22Rv1 (cell line): ENCODE results near the gene TMTC4.

Experiments
- ZFX ChIP-seq: fragments of 450-650 bp; IDR thresholded peaks from 2 replicates; pipeline ENCODE4 v1.6.1; 2017; ENCODE audit warnings: antibody characterized with exemption, borderline replicate concordance
- TF ChIP-seq, protein P1 (sequence below): fragments of 450-650 bp; IDR thresholded peaks from 2 replicates; pipeline ENCODE4 v1.5.1; 2017; ENCODE audit warnings: mild to moderate bottlenecking

- TF ChIP-seq, protein P1, sequence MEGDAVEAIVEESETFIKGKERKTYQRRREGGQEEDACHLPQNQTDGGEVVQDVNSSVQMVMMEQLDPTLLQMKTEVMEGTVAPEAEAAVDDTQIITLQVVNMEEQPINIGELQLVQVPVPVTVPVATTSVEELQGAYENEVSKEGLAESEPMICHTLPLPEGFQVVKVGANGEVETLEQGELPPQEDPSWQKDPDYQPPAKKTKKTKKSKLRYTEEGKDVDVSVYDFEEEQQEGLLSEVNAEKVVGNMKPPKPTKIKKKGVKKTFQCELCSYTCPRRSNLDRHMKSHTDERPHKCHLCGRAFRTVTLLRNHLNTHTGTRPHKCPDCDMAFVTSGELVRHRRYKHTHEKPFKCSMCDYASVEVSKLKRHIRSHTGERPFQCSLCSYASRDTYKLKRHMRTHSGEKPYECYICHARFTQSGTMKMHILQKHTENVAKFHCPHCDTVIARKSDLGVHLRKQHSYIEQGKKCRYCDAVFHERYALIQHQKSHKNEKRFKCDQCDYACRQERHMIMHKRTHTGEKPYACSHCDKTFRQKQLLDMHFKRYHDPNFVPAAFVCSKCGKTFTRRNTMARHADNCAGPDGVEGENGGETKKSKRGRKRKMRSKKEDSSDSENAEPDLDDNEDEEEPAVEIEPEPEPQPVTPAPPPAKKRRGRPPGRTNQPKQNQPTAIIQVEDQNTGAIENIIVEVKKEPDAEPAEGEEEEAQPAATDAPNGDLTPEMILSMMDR: peak; percentile 91
- no peak for TF ChIP-seq ZFX
Measured at GRCh38 chr13:100573121-100573520, 101.5 kb downstream of the TMTC4 start.
